VCaP (cell line): Measurements from ENCODE around the gene PCDHAC1.

Experiments used
- H3K27ac ChIP-seq: fragments of 450-650 bp; 2 replicates; pipeline ENCODE4 v1.5.1; 2017
- TF ChIP-seq, protein P1 (sequence below): fragments of 450-650 bp; conservative IDR thresholded peaks from 2 replicates; pipeline ENCODE4 v1.5.1; 2017; ENCODE audit warnings: mild to moderate bottlenecking, moderate library complexity

PCDHAC1 gene

DNA sequence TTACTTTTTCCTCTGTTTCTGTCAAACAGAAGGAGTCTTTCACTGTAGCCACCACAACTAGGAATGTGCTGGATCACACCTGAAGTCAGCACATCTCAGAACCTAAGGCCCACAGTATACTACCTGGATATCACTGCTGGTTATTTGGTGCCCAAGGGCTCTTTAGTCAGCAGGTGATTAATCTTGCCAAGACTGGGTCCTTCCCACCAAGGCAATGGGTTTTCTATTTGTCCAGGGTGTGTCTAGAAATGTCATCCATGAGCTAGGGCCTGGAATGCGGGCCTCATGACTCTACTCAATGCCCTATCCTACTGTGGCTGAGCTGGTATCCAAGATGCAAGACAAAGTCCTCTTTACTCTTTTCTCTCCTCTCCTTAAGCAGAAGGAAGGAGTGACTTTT is 9.8 kb upstream of the PCDHAC1 start:
- TF ChIP-seq, protein P1, sequence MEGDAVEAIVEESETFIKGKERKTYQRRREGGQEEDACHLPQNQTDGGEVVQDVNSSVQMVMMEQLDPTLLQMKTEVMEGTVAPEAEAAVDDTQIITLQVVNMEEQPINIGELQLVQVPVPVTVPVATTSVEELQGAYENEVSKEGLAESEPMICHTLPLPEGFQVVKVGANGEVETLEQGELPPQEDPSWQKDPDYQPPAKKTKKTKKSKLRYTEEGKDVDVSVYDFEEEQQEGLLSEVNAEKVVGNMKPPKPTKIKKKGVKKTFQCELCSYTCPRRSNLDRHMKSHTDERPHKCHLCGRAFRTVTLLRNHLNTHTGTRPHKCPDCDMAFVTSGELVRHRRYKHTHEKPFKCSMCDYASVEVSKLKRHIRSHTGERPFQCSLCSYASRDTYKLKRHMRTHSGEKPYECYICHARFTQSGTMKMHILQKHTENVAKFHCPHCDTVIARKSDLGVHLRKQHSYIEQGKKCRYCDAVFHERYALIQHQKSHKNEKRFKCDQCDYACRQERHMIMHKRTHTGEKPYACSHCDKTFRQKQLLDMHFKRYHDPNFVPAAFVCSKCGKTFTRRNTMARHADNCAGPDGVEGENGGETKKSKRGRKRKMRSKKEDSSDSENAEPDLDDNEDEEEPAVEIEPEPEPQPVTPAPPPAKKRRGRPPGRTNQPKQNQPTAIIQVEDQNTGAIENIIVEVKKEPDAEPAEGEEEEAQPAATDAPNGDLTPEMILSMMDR = no peak
- no peak overlapping the region for H3K27ac ChIP-seq

DNA sequence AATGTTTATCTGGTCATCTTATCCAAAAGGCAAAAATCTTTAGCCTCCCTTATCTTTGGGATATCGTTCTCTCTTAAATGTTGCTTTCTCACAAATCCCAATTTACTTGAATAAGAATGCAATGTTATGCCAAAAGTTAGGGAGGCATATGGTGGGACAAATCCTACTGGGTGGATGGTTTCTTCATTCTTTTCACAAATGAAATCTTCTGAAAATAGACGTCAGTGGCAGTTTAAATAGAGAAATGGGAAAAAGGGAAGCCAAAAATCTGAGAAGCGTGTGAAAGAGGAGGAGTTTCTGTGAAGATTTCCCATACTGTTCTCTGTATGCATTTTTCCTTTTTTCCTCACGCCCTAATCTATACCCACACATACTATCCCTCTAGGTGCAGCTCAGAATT is 2.5 kb upstream of the PCDHAC1 start:
- no peak overlapping the region for H3K27ac ChIP-seq
- TF ChIP-seq, protein P1 = no peak

DNA sequence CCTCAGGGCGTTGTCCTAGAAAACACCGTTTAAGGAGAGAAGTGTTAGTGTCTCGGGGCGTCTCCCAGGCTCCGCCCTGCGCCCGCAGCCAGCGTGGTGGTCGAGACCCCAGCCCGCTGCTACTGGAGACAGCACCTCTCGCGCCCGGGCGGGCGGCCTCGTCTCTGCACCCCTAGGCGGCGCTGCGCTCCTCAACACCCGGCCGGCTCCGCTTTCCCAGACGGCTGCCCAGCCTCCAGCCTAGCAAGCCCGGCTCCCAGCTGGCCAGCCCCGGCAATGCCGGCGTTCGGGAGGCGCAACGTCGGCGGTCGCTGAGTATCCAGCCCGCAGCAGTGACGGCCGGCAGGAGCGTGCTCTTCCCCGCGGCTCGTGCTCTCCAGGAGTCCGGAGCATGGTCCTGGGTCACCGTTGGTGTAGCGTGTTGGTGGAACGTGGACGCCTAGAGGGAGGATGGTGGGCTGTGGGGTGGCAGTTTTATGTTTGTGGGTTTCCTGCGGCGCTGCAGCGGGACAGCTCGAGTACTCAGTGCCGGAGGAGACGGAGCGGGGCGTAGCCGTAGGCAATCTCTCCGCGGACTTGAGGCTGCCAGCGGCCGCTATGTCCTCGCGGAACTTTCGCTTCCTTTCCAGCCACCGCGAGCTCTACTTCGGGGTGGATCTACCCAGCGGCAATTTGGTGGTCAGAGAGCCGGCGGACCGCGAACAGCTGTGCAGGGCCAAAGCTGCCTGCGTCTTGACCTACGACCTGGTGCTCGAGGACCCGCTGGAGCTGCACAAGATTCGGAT is 536 bp downstream of the PCDHAC1 start:
- no peak overlapping the region for H3K27ac ChIP-seq

DNA sequence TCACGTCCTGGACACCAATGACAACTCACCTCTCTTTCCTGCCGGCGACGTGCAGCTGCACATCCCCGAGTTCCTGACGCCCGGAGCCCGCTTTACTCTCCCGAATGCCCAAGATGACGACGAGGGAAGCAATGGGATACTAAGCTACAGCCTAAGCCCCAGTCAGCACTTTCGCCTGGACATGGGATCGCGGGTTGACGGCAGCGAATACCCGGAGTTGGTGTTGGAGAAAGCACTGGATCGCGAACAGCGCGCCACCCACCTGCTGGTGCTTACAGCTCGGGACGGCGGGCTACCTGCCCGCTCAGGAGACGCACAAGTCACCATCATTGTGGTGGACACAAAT is 1.1 kb downstream of the PCDHAC1 start:
- no peak overlapping the region for H3K27ac ChIP-seq
- TF ChIP-seq, protein P1 = no peak

More for the DNA sequence above, 536 bp downstream of the PCDHAC1 start:
- TF ChIP-seq, protein P1 = no peak

DNA sequence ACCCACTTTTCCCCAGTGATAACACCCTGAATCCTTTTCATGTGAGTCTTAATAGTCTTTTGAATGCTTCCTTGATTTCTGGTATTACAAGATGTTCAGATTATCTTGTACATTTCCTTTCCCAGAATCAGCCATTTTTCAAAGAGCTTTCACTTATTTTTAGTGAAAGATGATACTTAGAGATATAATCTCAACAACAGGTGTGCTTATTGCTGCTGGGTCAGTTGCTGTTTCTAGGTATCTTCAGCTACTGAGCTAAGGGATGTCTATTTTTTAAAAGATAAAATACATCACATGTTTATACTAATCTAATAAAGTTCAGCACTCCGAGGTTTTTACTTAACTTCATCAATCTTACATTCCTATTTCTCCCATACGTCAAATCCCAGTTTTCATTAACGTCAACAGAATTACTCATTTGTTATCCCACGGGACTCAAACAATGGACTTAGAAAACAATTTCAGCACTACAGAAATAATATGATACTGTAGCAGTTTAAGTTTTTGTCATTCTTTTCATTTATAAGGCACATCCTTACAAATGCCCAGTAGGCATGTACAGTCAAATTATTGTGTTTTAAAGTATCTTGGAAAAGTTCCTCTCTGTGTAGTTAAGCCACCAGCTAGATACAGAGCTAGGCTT is 9.0 kb downstream of the PCDHAC1 start:
- no peak overlapping the region for H3K27ac ChIP-seq
- TF ChIP-seq, protein P1 = no peak

DNA sequence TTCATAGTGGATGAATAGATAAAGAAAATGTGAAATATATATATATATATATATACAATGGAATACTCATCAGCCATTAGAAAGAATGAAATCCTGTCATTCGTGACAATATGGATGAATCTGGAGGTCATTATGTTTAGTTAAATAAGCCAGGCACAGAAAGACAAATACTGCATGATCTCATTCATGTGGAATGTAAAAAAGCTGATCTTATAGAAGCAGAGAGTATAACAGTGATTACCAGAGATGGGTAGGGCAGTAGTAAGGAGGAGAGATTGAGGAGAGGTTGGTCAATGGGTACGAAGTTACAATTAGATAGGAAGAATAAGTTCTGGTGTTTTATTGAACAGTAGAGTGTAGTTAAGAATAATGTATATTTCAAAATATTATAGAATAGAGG is 20.5 kb downstream of the PCDHAC1 start:
- TF ChIP-seq, protein P1 = no peak
- H3K27ac ChIP-seq = no peak overlapping the region

DNA sequence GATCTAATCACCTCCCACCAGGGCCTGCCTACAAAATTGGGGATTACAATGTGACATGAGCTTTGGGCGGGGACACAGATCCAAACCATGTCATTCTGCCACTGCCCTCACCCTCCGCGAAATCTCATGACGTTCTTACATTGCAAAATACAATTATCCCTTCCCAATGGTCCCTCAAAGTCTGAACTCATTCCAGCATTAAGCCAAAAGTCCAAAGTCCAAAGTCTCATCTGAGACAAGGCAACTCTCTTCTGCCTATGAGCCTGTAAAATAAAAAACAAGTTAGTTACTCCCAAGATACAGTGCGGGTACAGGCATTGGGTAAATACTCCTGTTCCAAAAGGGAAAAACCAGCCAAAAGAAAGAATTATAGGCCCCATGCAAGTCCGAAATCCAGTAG is 25.5 kb downstream of the PCDHAC1 start:
- no peak overlapping the region for H3K27ac ChIP-seq
- TF ChIP-seq, protein P1 = no peak
